ENCODE measurements around the gene GAL3ST1. TPM values are rescaled to one million over a fixed set of nuclear protein-coding genes. Genes with fewer than 3 reads are reported as not detected.

GAL3ST1 gene
- total and polyA plus RNA-seq, 4 donors = 1.0 to 19.4 (median 1.5) TPM

DNA sequence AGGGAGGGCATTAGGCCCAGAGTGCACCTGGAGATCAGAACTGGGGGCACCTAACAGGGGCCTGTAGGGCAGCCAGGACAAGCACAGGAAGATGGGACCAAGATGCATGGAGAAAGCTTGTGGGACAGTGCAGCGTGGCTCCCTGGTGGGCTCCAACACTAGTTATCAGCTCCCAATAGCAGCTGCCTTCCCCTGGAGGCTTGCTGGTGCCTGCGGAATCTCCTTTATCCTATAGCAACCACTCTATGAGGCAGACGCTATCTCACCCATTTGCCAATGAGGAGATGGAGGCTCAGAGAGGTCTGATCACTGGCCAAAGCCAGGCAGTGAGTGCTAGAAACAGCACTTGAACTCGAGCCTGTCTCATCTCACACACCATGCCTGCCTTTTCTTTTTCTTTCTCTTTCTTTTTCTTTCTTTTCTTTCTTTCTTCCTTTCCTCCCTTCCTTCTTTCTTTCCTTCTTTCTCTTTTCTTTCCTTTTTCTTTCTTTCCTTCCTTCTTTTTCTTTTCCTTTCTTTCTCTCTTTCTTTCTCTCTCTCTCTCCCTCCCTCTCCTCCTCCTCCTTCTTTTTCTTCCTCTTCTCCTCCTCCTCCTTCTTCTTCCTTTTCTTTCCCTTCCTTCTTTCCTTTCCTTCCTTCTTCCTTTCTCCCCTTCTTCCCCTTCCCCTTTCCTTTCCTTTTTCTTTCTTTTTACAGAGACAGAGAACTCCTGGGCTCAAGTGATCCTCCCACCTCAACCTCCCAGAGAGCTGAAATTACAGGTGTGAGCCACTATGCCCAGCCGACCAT lies 52.9 kb downstream of the GAL3ST1 start:
- 83% methylated on average over 5 of the region's 5 CpGs for whole genome bisulfite sequencing
- Histone ChIP-seq H3K27ac (ENCODE audit: low read depth in 1 of 2, low read length in 2 of 2) (no peak overlapping the region), H3K9me3 (ENCODE audit: control insufficient read depth in 4 of 4, low read length in 3 of 4) (no peaks in the 10 kb centered on the region), H3K4me3 (ENCODE audit: low read depth in 1 of 3, low read length in 3 of 3) (no peak overlapping the region), H3K36me3 (ENCODE audit: control insufficient read depth in 4 of 4, insufficient read depth in 3 of 4, low read depth in 1 of 4, low read length in 3 of 4) (no peaks in the 10 kb centered on the region), H3K9ac (ENCODE audit: low read depth in 1 of 2, low read length in 2 of 2) (no peak overlapping the region), H3K4me1 (ENCODE audit: control insufficient read depth in 4 of 4, insufficient read depth in 4 of 4, low read length in 3 of 4) (peaks cover 0 to 1% (median 0%) of the 10 kb centered on the region in 4 donors), H3K27me3 (ENCODE audit: control insufficient read depth in 4 of 4, insufficient read depth in 4 of 4, low read length in 3 of 4) (no peaks in the 10 kb centered on the region)
- DNase-seq (ENCODE audit: low spot score) = no peak
- TF ChIP-seq HNF4G (IDR thresholded peaks at IDR 0.05) (no peak), RXRA (IDR thresholded peaks at IDR 0.05) (no peak), FOXA1 (IDR thresholded peaks at IDR 0.05) (no peak), FOXA2 (IDR thresholded peaks at IDR 0.05) (no peak), SP1 (IDR thresholded peaks at IDR 0.05) (no peak), GABPA (IDR thresholded peaks at IDR 0.05 in 1 of 2, conservative IDR thresholded peaks at IDR 0.05 in 1 of 2) (no peak), TAF1 (conservative IDR thresholded peaks at IDR 0.05) (no peak), RAD21 (IDR thresholded peaks at IDR 0.05) (no peak), YY1 (IDR thresholded peaks at IDR 0.05) (no peak), HNF4A (conservative IDR thresholded peaks at IDR 0.05) (no peak), NR2F2 (IDR thresholded peaks at IDR 0.05) (no peak)
- TF ChIP-seq, protein P1, sequence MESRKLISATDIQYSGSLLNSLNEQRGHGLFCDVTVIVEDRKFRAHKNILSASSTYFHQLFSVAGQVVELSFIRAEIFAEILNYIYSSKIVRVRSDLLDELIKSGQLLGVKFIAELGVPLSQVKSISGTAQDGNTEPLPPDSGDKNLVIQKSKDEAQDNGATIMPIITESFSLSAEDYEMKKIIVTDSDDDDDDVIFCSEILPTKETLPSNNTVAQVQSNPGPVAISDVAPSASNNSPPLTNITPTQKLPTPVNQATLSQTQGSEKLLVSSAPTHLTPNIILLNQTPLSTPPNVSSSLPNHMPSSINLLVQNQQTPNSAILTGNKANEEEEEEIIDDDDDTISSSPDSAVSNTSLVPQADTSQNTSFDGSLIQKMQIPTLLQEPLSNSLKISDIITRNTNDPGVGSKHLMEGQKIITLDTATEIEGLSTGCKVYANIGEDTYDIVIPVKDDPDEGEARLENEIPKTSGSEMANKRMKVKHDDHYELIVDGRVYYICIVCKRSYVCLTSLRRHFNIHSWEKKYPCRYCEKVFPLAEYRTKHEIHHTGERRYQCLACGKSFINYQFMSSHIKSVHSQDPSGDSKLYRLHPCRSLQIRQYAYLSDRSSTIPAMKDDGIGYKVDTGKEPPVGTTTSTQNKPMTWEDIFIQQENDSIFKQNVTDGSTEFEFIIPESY (IDR thresholded peaks at IDR 0.05) = no peak
- TF ChIP-seq, protein P2, sequence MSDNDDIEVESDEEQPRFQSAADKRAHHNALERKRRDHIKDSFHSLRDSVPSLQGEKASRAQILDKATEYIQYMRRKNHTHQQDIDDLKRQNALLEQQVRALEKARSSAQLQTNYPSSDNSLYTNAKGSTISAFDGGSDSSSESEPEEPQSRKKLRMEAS (IDR thresholded peaks at IDR 0.05) = no peak
- TF ChIP-seq, protein P3, sequence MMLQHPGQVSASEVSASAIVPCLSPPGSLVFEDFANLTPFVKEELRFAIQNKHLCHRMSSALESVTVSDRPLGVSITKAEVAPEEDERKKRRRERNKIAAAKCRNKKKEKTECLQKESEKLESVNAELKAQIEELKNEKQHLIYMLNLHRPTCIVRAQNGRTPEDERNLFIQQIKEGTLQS (IDR thresholded peaks at IDR 0.05) = no peak
- TF ChIP-seq, protein P4, sequence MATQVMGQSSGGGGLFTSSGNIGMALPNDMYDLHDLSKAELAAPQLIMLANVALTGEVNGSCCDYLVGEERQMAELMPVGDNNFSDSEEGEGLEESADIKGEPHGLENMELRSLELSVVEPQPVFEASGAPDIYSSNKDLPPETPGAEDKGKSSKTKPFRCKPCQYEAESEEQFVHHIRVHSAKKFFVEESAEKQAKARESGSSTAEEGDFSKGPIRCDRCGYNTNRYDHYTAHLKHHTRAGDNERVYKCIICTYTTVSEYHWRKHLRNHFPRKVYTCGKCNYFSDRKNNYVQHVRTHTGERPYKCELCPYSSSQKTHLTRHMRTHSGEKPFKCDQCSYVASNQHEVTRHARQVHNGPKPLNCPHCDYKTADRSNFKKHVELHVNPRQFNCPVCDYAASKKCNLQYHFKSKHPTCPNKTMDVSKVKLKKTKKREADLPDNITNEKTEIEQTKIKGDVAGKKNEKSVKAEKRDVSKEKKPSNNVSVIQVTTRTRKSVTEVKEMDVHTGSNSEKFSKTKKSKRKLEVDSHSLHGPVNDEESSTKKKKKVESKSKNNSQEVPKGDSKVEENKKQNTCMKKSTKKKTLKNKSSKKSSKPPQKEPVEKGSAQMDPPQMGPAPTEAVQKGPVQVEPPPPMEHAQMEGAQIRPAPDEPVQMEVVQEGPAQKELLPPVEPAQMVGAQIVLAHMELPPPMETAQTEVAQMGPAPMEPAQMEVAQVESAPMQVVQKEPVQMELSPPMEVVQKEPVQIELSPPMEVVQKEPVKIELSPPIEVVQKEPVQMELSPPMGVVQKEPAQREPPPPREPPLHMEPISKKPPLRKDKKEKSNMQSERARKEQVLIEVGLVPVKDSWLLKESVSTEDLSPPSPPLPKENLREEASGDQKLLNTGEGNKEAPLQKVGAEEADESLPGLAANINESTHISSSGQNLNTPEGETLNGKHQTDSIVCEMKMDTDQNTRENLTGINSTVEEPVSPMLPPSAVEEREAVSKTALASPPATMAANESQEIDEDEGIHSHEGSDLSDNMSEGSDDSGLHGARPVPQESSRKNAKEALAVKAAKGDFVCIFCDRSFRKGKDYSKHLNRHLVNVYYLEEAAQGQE (IDR thresholded peaks at IDR 0.05) = no peak

DNA sequence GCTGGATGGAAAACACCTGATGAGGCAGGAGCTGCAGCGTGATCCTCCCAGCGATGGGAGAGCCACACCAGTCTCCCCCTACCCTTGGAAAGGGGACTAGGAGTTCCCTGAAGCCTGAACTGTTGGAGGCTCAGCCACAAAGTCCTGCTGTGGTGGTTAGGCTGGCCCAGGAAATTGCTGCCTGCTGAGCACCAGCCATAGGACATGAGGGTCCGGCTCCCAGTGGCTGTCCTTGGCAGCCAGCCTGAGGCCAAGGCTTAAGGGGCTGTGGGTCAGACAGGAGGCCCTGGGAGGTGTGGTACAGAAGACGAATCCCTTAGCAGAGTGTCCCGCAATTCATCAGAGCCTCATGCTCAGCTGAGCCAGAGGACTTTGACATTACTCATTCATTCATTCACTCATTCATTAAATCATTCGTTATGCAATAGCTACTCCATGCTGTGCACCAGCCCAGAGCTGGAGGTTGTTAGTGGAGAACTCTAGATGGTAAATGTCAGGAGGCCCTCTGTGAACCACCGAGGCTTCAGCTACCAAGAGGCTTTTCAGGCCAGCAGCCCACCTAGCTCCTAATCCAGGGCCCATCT lies 54.5 kb downstream of the GAL3ST1 start:
- Histone ChIP-seq H3K36me3 (ENCODE audit: control insufficient read depth in 4 of 4, insufficient read depth in 3 of 4, low read depth in 1 of 4, low read length in 3 of 4) (no peaks in the 10 kb centered on the region), H3K27me3 (ENCODE audit: control insufficient read depth in 4 of 4, insufficient read depth in 4 of 4, low read length in 3 of 4) (no peaks in the 10 kb centered on the region), H3K4me1 (ENCODE audit: control insufficient read depth in 4 of 4, insufficient read depth in 4 of 4, low read length in 3 of 4) (peaks cover 0 to 1% (median 0%) of the 10 kb centered on the region in 4 donors), H3K9me3 (ENCODE audit: control insufficient read depth in 4 of 4, low read length in 3 of 4) (no peaks in the 10 kb centered on the region), H3K4me3 (ENCODE audit: low read depth in 1 of 3, low read length in 3 of 3) (no peak overlapping the region), H3K9ac (ENCODE audit: low read depth in 1 of 2, low read length in 2 of 2) (no peak overlapping the region), H3K27ac (ENCODE audit: low read depth in 1 of 2, low read length in 2 of 2) (no peak overlapping the region)
- no peak for DNase-seq (ENCODE audit: low spot score)
- WGBS = 92% methylated on average over 7 of the region's 7 CpGs
- TF ChIP-seq, protein P1 (IDR thresholded peaks at IDR 0.05) = no peak
- no peak for TF ChIP-seq SP1 (IDR thresholded peaks at IDR 0.05)
- TF ChIP-seq NR2F2 (IDR thresholded peaks at IDR 0.05) = no peak
- TF ChIP-seq, protein P3 (IDR thresholded peaks at IDR 0.05) = no peak
- no peak for TF ChIP-seq HNF4G (IDR thresholded peaks at IDR 0.05)
- TF ChIP-seq TAF1 (conservative IDR thresholded peaks at IDR 0.05) = no peak
- no peak for TF ChIP-seq FOXA1 (IDR thresholded peaks at IDR 0.05)
- no peak for TF ChIP-seq RAD21 (IDR thresholded peaks at IDR 0.05)
- TF ChIP-seq, protein P4 (IDR thresholded peaks at IDR 0.05) = no peak
- TF ChIP-seq GABPA (IDR thresholded peaks at IDR 0.05 in 1 of 2, conservative IDR thresholded peaks at IDR 0.05 in 1 of 2) = no peak

Data from liver (tissue), 9 donors.